Neuronal stem cell (in vitro differentiated cells): ENCODE measurements around the gene ANAPC4.
"Not testable (repeated sequence)": the region's sequence is repeated elsewhere in the genome, so short reads cannot be mapped to it uniquely, and the experiment has no call there.

ENCODE experiments used
- DNase-seq: peaks from one replicate; pipeline ENCODE4 v3.0.0-alpha.2; 2013; ENCODE audit warnings: low spot score
- H2AFZ ChIP-seq: one replicate; pipeline ENCODE4 v1.6.1; 2013; ENCODE audit warnings: mild to moderate bottlenecking, low read length, inconsistent platforms
- H2AK5ac ChIP-seq: 2 replicates; pipeline ENCODE4 v1.6.1; 2013; ENCODE audit warnings: low read depth, mild to moderate bottlenecking, inconsistent platforms, low read length, moderate library complexity, mixed read lengths
- H2BK120ac ChIP-seq: 2 replicates; pipeline ENCODE4 v1.6.1; 2013; ENCODE audit warnings: low read depth, mild to moderate bottlenecking, inconsistent platforms, low read length, moderate library complexity, mixed read lengths
- H2BK12ac ChIP-seq: one replicate; pipeline ENCODE4 v1.6.1; 2013; ENCODE audit warnings: low read length, inconsistent platforms
- H2BK15ac ChIP-seq: 2 replicates; pipeline ENCODE4 v1.6.1; 2013; ENCODE audit warnings: mild to moderate bottlenecking, low read length, inconsistent platforms, mixed read lengths
- H2BK5ac ChIP-seq: one replicate; pipeline ENCODE4 v1.6.1; 2013; ENCODE audit warnings: inconsistent platforms, mild to moderate bottlenecking, low read length, moderate library complexity
- H3K14ac ChIP-seq: one replicate; pipeline ENCODE4 v1.6.1; 2013; ENCODE audit warnings: low read length, inconsistent platforms
- H3K18ac ChIP-seq: 2 replicates; pipeline ENCODE4 v1.6.1; 2013; ENCODE audit warnings: low read length, inconsistent platforms
- H3K23ac ChIP-seq: 2 replicates; pipeline ENCODE4 v1.6.1; 2013; ENCODE audit warnings: low read depth, mild to moderate bottlenecking, mixed read lengths, low read length, inconsistent platforms; ENCODE audit not compliant: poor library complexity
- H3K27ac ChIP-seq: replicated peaks from 3 replicates; pipeline ENCODE4 v1.5.1; 2013; ENCODE audit warnings: low read length, inconsistent platforms
- H3K27me3 ChIP-seq, 3 experiments: 2 replicates each; pipeline ENCODE4 v1.6.1; 2013; ENCODE audit warnings: low read length in 3 of 3, mild to moderate bottlenecking in 2 of 3, inconsistent platforms in 1 of 3, low read depth in 1 of 3, mixed read lengths in 1 of 3, moderate library complexity in 1 of 3; ENCODE audit not compliant: control insufficient read depth in 3 of 3, insufficient read depth in 3 of 3
- H3K36me3 ChIP-seq, 2 donors: replicated peaks in 1 of 2; 2 replicates each; pipeline ENCODE4 v1.6.1; 2013; ENCODE audit warnings: low read length in 2 of 2; ENCODE audit not compliant: control insufficient read depth in 2 of 2, insufficient read depth in 2 of 2
- H3K4ac ChIP-seq: 2 replicates; pipeline ENCODE4 v1.6.1; 2013; ENCODE audit warnings: inconsistent platforms, mild to moderate bottlenecking, low read length, moderate library complexity
- H3K4me1 ChIP-seq, 2 donors: 1 replicate in 1 of 2; 2 replicates in 1 of 2; pipeline ENCODE4 v1.6.1; 2013; ENCODE audit warnings: low read length in 2 of 2, low read depth in 1 of 2; ENCODE audit not compliant: control insufficient read depth in 2 of 2, insufficient read depth in 1 of 2
- H3K4me2 ChIP-seq: one replicate; pipeline ENCODE4 v1.6.1; 2013; ENCODE audit warnings: mild to moderate bottlenecking, low read length, inconsistent platforms; ENCODE audit not compliant: insufficient read depth, poor library complexity, severe bottlenecking
- H3K4me3 ChIP-seq, 2 donors: 2 replicates each; pipeline ENCODE4 v1.5.1; 2013; ENCODE audit warnings: low read length in 2 of 2, mild to moderate bottlenecking in 2 of 2, inconsistent platforms in 1 of 2, moderate library complexity in 1 of 2
- H3K79me1 ChIP-seq: one replicate; pipeline ENCODE4 v1.6.1; 2013; ENCODE audit warnings: low read depth, mild to moderate bottlenecking, inconsistent platforms, low read length, moderate library complexity
- H3K9ac ChIP-seq: one replicate; pipeline ENCODE4 v1.6.1; 2013; ENCODE audit warnings: mild to moderate bottlenecking, low read depth, low read length, inconsistent platforms; ENCODE audit not compliant: poor library complexity
- H3K9me3 ChIP-seq, 2 donors: replicated peaks in 1 of 2; 2 replicates each; pipeline versions ENCODE3 to v1.6.1; 2013; ENCODE audit warnings: low read length in 2 of 2, mild to moderate bottlenecking in 2 of 2, inconsistent platforms in 1 of 2, low read depth in 1 of 2, mixed read lengths in 1 of 2, moderate library complexity in 1 of 2; ENCODE audit not compliant: control insufficient read depth in 2 of 2, insufficient read depth in 1 of 2
- H4K8ac ChIP-seq: one replicate; pipeline ENCODE4 v1.6.1; 2013; ENCODE audit warnings: low read depth, mild to moderate bottlenecking, inconsistent platforms, low read length, moderate library complexity
- H4K91ac ChIP-seq: one replicate; pipeline ENCODE4 v1.6.1; 2013; ENCODE audit warnings: low read length, low read depth, mild to moderate bottlenecking, inconsistent platforms; ENCODE audit not compliant: poor library complexity
- WGBS, 2 donors: extraction: QIAGEN DNeasy Blood & Tissue Kit; methylation state at CpG; one replicate each; pipeline ENCODE4 v1.1.7; 2013; ENCODE audit warnings: missing lambda C conversion rate in 2 of 2, mixed read lengths in 1 of 2; ENCODE audit not compliant: insufficient read length in 2 of 2, insufficient replicate concordance in 1 of 2; ENCODE audit errors: extremely low coverage in 2 of 2; 5-methylcytosine and 5-hydroxymethylcytosine counted together

The ANAPC4 gene

DNA sequence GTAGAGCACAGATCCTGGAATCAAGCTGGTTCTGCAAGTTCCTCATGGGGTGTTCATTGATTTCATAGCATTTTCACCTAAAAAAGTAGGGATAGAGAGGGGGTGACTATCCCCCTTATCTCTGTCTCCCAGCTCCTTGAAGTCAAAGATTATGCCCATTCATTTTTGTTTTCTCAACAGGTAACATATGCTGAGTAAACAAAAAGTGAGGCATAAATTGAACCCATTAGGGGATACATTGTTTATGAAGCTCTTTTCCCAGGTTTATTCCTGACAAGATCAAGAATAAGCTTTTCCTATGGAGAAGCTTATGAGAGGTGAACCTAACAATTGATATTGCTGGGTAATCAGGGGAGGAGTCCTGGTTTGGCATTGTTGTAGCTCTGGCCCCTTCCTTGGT, 9.2 kb upstream of the ANAPC4 start:
- Histone ChIP-seq H3K27ac (no peak overlapping the region), H2BK15ac (no peak overlapping the region), H3K23ac (no peak overlapping the region), H3K18ac (no peak overlapping the region), H3K79me1 (no peaks in the 10 kb centered on the region), H4K8ac (no peak overlapping the region), H2BK120ac (no peak overlapping the region), H3K9ac (no peak overlapping the region), H2BK12ac (no peak overlapping the region), H3K36me3 (peaks cover 4 to 33% of the 10 kb centered on the region in 2 donors), H4K91ac (no peak overlapping the region), H3K4ac (no peak overlapping the region), H3K14ac (no peak overlapping the region), H2AFZ (no peak overlapping the region), H3K4me1 (no peaks in the 10 kb centered on the region), H3K27me3 (no peaks in the 10 kb centered on the region), H3K4me3 (no peak overlapping the region), H2AK5ac (no peak overlapping the region), H2BK5ac (no peak overlapping the region), H3K9me3 (no peaks in the 10 kb centered on the region), H3K4me2 (no peak overlapping the region)
- no peak for DNase-seq

DNA sequence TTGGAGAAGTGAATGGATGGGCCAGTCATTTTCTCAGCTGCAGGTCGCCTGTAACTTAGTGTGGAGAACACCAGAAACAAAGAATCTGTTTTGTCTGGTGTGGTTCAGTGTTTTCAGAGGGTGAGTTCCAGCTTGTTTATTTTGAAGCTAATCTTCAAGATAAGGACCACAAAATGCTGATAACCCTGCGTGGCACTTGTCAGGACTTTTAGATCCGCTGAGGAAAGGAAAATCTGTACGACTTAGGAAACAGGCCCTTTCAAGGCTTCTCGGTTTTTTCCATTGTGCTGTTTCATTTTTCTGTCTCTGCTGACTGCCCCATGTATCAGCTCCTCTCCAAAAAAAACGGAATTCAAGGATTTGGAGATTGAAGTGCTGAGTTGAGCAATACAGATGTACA, 8.7 kb upstream of the ANAPC4 start:
- H3K9me3 ChIP-seq: no peaks in the 10 kb centered on the region

DNA sequence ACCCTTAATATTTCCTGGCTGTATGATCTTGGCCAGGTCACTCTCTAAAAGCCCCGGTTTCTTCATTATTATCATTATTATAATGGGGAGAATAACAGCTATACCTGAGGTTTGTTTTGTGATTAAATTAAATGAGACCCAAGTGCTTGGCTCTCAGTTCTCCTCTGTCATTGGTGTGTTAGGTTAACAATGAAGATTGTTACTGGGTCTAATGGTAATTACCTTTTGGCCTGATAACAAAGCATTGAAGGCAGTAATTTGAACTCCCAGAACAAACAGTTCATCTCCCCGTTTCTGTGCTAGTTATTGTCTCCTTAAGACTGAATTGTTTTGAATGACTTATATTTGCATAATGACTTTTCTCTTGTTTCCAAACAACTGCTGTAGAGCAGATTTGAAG, 6.8 kb upstream of the ANAPC4 start:
- WGBS, 2 donors: no CpG with 5 or more reads among the region's 2 CpGs
- H3K27ac ChIP-seq: no peak overlapping the region
- no peaks in the 10 kb centered on the region for H3K9me3 ChIP-seq
- H3K4me2 ChIP-seq: no peak overlapping the region
- no peak overlapping the region for H3K23ac ChIP-seq
- no peak overlapping the region for H3K18ac ChIP-seq
- no peaks in the 10 kb centered on the region for H3K27me3 ChIP-seq
- H2BK120ac ChIP-seq: no peak overlapping the region
- H3K4ac ChIP-seq: no peak overlapping the region
- no peak overlapping the region for H4K91ac ChIP-seq
- no peak overlapping the region for H2AK5ac ChIP-seq
- H3K4me1 ChIP-seq: no peaks in the 10 kb centered on the region
- no peak overlapping the region for H3K14ac ChIP-seq
- H2BK5ac ChIP-seq: no peak overlapping the region
- no peaks in the 10 kb centered on the region for H3K79me1 ChIP-seq
- H2BK15ac ChIP-seq: no peak overlapping the region
- H2BK12ac ChIP-seq: no peak overlapping the region
- H3K4me3 ChIP-seq: no peak overlapping the region
- DNase-seq: no peak
- H2AFZ ChIP-seq: no peak overlapping the region
- H3K9ac ChIP-seq: no peak overlapping the region
- H4K8ac ChIP-seq: no peak overlapping the region
- peaks cover 4 to 24% of the 10 kb centered on the region in 2 donors for H3K36me3 ChIP-seq

More for the DNA sequence above, 8.7 kb upstream of the ANAPC4 start:
- Histone ChIP-seq H3K4me2 (no peak overlapping the region), H3K36me3 (peaks cover 4 to 34% of the 10 kb centered on the region in 2 donors), H3K27ac (no peak overlapping the region), H2BK15ac (no peak overlapping the region), H3K4me3 (no peak overlapping the region), H2AK5ac (no peak overlapping the region), H4K91ac (no peak overlapping the region), H2AFZ (no peak overlapping the region), H2BK12ac (no peak overlapping the region), H3K79me1 (no peaks in the 10 kb centered on the region), H3K23ac (no peak overlapping the region), H4K8ac (no peak overlapping the region), H3K9ac (no peak overlapping the region), H3K14ac (no peak overlapping the region), H3K4ac (no peak overlapping the region), H2BK5ac (no peak overlapping the region), H3K27me3 (no peaks in the 10 kb centered on the region), H3K4me1 (no peaks in the 10 kb centered on the region), H3K18ac (no peak overlapping the region), H2BK120ac (no peak overlapping the region)
- WGBS, 2 donors: no CpG with 5 or more reads among the region's 6 CpGs
- no peak for DNase-seq

DNA sequence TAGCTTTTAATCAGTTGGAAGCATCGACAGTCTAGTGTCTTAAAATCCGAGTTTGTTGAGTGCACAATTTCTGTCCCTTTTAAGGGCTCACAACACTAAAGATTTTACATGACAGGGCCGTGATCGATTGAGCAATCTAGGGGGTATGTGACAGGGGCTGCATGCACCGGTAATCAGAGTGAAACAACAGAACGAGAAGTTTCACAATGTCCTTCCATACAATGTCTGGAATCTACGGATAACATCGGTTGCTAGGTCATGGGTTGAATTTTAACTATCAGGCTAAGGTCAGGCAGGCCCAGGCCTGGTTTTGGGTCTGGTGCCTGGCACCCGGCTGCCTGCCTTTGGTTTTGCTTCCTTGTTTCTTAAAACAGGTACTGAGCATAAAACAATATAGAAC, 4.5 kb upstream of the ANAPC4 start:
- not testable (repeated sequence) for DNase-seq, H3K9me3 ChIP-seq, H3K9ac ChIP-seq, H3K27me3 ChIP-seq, H2BK120ac ChIP-seq, H2AK5ac ChIP-seq, H3K4ac ChIP-seq, H2BK15ac ChIP-seq, H3K23ac ChIP-seq, H3K18ac ChIP-seq, H2BK12ac ChIP-seq, H3K4me1 ChIP-seq, H3K4me2 ChIP-seq, H3K79me1 ChIP-seq, H3K27ac ChIP-seq, H2AFZ ChIP-seq, H4K91ac ChIP-seq, H3K14ac ChIP-seq, H4K8ac ChIP-seq, H3K4me3 ChIP-seq, H2BK5ac ChIP-seq
- WGBS, 2 donors: no CpG with 5 or more reads among the region's 9 CpGs
- H3K36me3 ChIP-seq: peaks cover 2 to 16% of the 10 kb centered on the region in 2 donors
